GM04503 (cell line): Measurements from ENCODE around the gene INPP1.

ENCODE experiments used
- DNase-seq: peaks from one replicate; pipeline ENCODE4 v3.0.0-alpha.2; 2012; ENCODE audit warnings: low read depth

Gene INPP1

DNA sequence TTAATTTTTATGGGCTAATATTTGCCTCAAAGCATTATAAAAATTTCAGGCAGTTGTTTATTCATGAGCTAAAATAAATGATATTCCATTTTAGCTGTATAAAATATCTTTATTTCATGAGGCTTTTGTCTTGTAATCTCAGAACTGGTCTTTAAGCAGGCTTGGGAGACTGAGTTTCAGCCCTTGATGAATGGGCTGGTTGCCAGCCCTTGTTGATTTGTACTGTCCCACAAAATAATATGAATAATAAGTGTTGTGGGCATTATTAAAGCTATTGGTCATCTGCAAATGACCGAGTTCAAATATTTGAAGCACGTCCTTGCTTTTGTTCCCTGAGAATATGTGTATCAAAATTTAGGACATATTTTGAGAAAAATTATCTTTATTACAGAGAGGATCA is 18.2 kb downstream of the INPP1 start:
- DNase-seq = no peak

DNA sequence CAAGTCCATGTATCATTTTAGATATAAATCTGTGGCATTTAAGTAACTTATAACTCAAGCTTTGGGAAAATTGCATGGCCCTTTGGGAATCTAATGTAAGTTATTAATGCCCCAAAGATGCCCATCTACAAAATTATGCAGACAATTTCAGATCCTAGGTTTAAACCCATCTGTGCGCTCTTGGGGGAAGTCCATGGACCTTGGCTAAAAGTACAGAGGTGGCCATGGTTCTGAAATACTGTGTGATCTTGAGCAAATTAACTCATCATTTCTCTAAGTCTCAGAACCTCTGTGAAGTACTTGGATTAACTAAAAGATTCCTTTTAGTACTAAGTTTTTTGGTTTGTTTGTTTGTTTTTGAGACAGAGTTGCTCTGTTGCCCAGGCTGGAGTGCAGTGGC is 19.5 kb downstream of the INPP1 start:
- no peak for DNase-seq

DNA sequence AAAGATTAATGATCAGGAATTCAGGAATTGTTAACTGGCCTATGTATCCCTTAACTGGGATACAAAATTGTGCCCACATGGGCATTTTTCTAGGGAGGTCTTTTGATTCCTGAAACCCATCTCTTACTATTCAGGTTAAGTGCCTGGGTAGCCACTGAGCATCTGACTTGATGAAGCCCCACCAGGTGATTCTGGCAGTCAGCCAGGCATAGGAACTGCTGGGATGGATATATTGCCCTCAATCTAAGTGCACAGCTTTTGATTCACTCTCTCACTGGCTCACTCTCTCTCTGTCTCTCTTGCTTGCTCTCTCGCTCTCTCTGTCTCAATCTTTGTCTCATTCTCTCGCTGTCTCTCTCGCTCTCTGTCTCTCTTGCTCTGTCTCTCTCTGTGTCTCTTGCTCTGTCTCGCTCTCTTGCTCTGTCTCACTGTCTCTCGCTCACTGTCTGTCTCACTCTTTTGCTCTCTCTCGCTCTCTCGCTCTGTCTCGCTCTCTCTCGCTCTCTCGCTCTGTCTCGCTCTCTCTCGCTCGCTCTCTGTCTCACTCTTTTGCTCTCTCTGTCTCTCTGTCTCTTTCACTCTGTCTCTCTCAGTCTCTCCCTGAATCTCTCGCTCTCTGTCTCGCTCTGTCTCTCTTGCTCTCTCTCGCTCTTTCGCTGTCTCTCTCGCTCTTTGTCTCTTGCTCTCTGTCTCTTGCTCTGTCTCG is 22.3 kb downstream of the INPP1 start:
- no peak for DNase-seq

DNA sequence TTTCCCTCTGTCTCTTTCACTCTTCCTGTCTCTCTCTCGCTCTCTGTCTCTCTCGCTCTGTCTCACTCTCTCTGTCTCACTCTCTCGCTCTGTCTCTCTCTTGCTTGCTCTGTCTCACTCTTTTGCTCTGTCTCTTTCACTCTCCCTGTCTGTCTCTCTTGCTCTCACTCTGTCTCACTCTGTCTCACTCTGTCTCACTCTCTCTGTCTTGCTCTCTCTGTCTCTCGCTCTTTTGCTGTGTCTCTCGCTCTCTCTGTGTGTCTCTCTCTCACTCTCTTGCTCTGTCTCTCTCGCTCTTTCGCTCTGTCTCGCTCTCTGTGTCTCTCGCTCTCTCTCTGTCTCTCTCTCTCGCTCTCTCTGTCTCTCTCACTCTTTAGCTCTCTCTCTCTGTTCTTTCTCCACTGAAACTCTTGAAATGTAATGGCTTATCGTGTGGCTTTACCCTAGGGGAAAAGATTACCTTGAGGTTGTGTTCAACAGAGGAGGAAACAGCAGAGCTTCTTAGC is 22.9 kb downstream of the INPP1 start:
- DNase-seq = no peak

DNA sequence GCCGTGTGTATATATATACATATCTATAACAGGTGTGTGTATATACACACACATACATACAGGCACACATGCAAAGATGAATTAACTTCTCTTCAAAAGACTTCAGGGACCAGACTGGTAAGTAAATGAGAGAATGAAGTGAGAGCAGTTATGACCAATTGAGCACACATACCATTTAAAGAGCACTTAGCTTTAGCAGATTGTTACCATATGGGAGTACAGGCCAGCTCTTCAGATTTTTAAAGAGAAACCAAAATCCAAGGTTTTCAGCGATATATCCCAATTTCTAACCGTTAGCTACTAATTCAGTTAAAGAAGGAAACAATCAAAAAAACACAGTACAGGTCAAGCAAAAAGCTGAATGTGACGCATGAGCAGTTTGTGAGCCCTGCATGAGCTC is 23.7 kb downstream of the INPP1 start:
- no peak for DNase-seq

DNA sequence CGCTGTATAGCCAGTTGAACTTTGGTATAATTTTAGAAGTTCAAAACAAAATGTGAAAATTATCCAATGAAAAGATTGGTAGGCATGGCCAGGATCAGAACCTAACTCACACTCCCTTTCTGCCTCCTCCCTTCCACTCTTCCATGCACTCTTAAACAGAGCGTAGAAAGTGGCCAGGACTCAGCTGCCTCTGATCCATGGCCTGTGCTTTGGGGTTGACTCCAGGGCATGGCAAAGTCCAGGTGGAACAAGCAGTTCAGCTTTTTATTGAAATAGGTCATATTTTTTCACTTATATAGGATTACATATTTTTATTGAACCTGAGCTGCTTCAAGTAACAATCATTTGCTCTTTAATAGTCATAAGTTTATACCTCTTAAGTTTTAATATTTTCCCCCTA is 26.2 kb downstream of the INPP1 start:
- no peak for DNase-seq

DNA sequence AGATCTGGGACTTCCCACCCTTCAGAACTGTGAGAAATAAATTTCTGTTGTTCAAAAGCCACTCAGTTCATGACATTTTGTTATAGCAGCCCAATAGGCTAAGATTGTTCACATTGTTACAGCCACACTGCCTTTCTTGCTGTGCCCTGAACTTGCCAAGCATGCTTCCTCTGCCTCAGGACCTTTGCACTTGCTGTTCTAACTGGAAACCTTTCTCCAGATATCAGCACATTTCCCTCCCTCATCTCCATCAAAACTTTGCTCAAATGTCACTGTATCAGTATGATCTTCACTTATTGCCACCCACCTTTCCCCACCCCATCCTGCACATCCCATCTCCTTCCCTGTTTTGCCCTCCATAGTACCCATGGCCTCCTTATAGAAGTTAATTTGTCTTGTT is 32.7 kb downstream of the INPP1 start:
- no peak for DNase-seq

DNA sequence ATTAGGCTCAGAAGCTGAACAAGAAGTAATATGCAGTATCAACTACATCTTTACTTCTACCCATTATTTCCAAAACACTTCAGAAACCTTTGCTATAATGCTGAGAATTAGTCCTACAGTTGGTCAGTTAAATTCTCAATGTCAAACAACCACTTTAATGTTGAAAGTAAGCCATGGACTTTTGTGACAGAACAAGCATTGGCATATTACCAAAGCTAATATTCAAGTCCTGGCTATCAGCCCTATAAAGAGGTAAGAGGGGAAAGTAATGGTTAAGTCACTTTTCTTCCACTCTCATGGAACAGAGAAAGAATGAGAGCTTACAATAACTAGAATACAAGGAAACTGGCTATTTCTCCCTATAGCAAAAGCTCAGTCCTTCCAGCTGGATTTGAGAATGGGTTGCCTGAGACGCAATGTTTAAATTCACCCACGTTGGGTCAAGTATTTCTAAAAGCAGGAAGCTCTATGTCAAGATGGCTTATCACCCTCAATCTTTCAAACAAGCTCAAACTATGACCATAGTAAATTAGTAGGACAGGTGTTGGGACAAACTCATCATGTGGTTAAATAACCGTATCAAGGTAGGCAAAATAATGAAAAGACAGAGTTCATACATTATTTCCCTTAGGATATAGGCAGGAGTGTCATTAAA is 33.3 kb downstream of the INPP1 start:
- DNase-seq = no peak

DNA sequence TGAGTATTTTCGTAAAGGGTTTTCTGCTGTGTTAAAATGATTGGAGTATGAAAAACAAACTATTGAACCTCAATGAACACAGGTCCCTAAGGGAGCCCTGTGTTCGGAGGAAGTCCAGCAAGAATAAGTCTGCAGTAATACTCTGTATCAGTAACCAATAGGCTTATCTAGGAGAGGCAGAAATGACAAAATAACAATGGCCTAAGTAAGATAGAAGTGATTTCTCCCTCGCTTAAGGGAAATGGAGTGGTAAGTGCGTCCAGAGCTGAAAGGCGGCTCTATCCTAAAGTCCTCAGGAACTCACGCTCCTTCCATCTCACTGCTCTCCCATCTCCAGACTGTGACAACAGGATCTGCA is 35.5 kb downstream of the INPP1 start:
- DNase-seq = no peak

DNA sequence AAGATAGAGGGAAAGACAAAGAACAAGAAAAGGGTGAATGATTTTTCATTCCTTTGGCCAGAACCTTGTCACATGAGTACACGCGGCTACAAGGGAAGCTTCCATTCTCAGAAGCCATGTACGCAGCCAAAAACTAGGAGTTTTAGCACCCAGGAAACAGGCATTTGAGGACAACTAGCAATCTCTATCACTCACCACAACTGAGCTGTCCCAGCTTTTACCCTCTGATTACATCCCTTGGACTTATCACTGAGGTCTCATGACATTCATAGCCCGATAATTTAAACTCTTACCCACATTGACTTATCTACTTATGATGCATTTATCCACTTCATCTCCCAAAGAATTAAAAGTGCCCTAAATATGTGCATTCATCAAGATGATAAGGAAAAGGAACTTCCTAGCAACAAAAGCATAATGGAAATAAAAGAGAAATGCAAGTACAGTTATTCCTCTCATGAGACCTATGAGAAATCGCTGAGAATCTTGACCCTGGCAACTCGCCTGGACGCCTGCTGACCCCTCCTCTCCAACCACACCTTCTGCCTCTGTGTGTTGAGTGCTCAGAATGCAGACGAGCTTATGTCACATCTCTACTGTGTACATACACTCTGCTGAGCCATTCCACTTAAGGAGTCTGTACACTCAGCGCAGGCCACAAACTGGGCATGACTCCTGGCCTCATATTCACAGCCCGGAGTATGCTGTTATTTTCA is 36.0 kb downstream of the INPP1 start:
- no peak for DNase-seq

DNA sequence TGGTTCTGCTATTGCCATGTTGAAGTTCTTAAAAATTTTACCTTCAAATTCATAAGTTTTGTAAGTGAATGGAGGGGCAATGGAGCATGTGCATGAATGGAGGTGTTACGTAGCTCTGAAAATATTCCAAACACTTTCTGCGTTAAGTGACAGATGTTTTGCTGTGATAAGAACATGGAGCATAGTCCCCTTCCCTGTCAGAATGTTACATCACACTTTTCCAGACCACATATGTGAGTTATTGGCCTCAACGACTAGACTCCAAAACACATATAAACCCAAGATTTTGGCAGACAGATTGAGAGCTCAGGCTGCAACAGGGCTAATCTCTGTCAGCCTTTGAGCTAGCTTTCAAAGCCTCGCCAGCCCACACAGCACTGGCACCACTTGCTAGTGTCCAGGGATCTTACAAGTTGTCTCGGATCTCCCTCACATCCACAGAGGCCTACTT is 37.6 kb downstream of the INPP1 start:
- no peak for DNase-seq

DNA sequence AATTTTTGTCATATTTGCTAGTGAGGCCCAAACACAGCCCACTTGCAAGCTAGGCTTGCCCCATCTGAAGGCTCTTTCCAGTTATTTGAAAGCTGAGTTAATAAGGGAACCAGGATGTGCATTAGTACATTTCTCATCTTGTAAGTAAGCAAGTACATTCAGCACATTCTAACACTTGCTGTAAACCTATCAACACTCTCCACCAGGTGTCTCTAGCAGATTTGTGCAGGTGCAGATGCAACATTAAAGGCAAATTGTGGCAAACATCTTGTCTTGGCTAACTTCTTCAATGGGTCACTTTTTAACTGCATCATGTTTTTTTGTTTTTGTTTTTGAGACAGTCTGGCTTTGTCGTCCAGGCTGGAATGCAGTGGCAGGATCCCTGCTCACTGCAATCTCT is 39.5 kb downstream of the INPP1 start:
- no peak for DNase-seq

DNA sequence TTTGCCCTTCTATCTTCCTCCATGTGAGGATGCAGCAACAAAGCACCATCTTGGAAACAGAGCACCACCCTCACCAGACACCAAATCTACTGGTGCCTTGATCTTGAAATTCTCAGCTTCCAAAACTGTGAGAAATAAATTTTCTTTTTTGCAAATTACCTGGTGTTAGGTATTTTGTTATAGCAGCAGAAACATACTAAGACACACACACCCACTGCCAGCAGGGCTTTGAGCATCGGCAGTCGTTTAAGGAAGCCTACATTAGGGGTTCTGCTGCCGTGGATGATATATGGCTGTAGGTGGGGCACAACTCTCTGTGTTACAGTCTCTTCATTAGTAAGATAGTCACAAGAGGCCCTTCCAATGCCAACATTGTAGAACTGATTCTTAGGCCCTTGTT is 44.0 kb downstream of the INPP1 start:
- DNase-seq = no peak

DNA sequence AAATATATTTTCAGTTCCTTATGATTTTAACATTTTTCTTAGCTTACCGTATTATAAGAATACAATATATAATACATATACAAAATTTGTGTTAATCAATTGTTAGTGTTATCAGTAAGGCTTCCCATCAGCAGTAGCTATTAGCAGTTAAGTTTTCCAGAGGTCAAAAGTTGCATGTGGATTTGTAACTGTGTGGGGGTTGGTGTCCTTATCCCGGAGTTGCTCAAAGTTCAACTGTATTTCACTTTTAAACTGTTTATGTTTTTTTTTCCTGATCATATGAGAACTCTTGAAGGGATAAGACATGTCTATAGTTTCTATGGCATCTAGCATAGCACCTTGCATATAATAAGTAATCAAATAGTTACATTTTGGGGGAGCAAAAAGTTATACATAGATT is 52.9 kb downstream of the INPP1 start:
- no peak for DNase-seq

DNA sequence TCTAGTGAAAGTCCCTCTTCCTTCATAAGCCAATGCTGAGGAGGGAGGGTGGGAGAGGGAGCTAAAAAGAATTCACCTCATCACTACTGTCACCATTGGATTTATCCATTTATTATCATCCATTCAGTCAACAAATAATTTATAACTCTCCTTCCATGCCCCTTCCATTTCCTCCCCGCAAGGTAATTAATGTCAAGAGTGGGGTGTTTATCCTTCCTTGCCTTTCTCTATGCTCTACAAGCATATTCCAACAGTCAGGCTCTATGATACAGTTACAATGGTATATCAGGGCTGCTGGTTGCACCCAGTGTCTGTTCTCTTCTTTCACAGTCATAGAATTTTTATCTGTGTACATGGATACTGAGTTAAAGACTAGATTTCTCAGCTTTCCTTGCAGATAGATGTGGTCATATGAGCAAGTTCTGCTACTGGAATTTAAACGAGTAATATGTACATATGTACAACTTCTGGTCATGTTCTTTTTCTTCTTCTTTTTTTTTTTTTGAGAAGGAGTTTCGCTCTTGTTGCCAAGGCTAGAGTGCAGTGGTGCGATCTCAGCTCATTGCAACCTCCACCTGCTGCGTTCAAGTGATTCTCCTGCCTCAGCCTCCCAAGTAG is 59.7 kb downstream of the INPP1 start:
- no peak for DNase-seq

DNA sequence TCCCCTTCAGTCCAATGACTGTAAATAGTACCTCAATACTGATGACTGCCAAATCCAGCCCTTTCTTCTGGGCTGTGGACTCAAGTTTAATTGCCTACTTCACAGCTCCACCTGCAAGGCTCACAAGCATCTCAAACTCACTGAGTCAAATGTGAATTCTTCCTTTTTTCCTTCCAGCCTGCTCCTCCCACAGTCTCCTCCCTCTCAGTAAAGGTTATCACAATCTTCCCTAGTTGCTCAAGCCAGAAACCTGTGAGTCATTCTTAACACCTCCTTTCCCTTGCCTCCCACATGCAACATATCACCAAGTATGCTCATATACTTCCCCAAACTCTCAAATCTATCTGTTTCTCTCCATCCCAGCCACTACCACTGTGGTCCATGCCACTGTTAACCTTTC is 61.1 kb downstream of the INPP1 start:
- DNase-seq = no peak

DNA sequence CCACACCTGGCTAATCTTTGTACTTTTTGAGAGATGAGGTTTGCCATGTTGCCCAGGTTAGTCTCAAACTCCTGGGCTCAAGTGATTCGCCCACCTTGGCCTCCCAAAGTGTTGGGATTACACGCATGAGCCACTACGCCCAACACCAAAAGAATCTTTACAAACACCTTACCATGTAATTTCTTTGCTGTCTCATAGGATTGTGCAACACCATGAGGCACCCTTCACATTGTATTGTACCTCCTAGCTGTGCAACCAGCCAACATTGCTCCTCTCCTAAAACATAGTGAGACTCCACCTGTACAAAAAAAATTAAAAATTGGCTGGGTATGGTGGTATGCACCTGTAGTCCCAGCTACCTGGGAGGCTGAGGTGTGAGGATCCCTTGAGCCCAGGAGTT is 61.7 kb downstream of the INPP1 start:
- no peak for DNase-seq

DNA sequence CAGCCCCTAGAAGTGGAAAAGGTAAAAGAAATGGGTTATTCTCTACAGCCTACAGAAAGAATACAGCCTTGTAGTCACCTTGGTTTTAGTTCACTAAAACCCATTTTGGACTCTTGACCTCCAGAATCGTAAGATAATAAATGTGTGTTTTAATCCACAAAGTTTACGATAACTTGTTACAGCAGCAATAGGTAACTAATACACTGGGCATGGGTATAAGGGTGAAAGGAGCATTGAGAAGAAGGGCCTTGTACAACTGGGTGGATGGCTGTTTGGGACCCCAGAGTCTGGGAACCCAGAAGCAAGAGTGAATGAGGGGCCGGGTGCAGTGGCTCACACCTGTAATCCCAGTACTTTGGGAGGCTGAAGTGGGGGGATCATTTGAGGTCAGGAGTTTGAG is 62.6 kb downstream of the INPP1 start:
- DNase-seq = no peak

DNA sequence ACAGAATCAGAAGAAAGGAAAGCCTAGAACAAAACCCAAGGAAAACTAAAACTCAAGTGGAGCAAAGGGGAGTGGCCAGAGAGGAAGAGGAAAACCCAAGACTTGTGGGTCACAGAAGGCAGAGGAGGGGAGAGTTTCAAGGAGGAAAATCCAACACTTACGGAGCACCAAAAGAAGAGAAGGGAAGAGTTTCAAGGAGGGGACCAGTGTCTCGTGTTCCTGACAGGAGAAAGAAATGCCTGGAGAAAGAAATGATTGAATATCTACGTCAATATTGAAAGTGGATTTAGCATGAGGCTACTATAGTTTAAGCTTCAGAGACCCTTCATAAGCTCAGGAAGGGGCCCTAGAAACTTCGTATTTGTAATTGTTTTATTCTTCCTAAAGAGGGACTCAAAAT is 63.4 kb downstream of the INPP1 start:
- DNase-seq = no peak

DNA sequence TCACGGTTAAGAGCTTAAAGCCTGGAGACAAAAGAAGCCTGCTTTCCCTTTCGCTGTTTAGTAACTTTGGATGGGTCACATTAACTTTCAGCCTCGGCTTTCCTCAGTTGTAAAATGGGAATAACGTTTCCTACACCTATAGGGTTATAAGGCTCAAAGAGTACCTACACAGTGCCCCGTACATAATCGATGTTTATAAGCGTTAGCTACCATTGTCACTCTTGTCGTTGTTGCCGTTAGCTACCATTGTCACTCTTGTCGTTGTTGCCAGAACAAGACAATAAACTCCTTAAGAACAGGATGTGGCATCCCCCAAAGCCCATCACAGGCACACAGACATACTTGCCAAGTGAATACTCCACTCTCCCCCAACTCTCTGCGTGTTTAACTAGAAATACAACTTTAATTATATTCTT is 63.9 kb downstream of the INPP1 start:
- no peak for DNase-seq

DNA sequence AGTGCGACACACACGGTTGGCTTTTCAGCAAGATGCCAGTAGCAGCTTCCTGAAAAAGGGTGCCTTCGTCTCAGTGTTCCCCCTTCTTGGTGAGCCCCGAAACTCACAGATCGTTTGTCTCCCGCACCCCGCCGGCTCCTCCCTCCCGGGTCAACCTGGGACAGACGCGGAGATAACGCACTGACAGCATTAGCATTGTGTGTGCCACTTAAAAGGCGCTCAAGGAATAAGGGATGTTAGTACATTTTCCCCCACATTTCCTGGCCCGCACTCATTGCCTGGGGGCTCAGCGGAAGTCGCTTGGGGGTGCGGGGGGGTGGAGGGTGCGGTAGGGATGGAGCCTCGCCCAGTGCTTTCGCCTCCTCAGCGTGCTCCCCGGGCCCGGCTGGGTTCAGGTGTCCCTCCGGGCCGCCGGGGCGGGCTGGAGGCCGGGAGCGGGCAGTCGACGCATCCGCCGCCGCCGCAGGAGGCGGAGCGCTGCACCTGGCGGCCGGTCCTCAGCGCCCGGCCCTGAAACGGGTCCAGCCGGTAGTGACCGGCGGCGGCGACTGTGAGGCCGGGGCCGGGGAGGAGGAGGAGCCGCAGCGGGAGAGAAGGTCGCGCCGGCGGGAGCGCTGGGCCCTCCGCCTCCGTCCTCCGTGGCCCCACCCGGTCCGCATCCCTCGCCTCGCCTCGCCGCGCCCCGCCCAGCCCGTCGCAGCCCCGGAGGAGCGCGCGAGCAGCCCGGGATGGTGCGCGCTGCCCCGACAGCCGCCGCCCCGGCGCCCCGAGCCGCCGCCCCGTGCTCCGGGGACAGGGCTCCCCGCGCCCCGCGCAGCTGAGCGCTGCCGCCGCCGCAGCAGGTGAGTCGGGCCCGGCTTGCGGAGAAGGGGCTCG is 64.5 kb downstream of the INPP1 start, which contains the start of gene MFSD6:
MFSD6 (plus strand) TSS at position 694 of the 876 bp plus-strand sequence. CDS start 27,675 bp downstream, outside the sequence.
- DNase-seq = no peak
